Amygdala (tissue), 56 donors: ENCODE results near the gene MRPL12.
"Not testable (repeated sequence)": the region's sequence is repeated elsewhere in the genome, so short reads cannot be mapped to it uniquely, and the experiment has no call there.

Experiments
- DNase-seq, 56 donors: peaks; one replicate each; lab custom pipeline; 2025; lab: John Stamatoyannopoulos, UW

Gene MRPL12

GRCh38 chr17:81735264-81736102 is 32.3 kb downstream of the MRPL12 start:
- peak in 1 of 56 donors; percentile 9 for DNase-seq

- DNase-seq: no peak
Measured at GRCh38 chr17:81737947-81738800, 35.0 kb downstream of the MRPL12 start.

DNA sequence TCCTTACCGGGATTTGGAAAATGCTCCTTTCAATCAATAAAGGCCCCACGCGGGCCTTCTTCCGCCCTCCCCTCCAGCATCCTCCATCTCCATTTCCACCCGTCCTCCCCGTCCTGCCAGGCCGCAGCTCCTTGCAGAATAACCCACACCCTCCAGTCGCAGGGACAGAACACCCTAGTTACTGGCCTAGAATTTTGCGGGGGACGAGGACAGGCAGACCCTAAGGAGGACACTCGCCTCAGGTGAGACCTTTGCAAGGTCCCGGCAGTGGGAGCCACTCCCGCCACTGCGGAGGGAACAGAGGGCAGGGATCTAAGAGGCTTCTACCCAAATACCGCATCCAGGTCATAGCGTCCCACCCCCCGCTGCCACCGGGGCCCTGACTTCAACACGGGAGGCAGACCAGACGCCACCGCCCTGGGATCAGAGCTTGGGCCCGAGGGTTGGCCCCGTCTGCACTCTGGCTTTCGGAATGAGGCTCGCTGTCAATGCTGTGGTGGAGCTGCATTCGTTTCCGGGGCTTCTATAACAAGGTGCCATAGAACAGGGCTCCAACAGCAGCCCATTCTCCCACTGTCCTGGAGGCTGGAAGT is 35.7 kb downstream of the MRPL12 start:
- DNase-seq: no peak

DNA sequence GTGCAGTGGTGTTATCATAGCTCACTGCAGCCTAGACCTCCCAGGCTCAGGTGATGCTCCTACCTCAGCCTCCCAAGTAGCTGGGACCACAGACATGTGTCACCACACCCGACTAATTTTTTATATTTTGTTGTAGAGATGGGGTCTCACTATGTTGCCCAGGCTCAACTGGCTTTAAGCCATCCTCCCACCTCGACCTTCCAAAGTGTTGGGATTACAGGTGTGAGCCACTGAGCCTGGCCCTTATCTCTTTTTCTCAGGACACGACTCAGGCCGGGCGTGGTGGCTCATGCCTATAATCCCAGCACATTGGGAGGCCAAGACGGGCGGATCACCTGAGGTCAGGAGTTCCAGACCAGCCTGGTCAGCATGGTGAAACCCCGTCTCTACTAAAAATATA is 36.4 kb downstream of the MRPL12 start:
- not testable (repeated sequence) for DNase-seq

GRCh38 chr17:81740395-81740961 is 37.3 kb downstream of the MRPL12 start:
- no peak for DNase-seq

DNA sequence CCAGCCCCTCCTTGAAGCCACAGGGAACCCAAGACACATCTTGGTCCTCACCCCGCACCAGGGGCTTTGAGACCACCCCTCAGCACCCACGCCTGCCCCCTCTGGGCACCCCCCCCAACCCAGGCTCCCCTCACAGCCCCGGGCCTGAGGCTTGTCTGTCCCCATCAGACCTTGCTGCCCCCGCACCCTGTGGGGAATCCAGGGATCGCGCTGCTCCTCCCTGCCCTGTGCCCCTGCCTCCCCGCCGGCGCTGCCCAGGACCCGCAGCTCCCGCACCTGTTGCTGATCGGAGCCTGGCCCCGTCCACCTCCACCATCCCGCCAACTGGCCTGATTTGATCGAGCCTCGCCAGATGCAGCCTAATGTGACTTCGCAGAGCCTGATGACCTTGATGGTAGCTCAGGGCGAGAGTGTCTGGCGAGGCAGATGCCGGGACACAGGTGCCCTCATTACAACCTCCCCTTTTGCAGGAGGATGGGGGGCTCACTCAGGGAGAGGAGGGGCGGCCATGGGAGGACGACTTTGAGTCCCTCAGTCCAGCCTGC is 38.0 kb downstream of the MRPL12 start:
- no peak for DNase-seq

DNA sequence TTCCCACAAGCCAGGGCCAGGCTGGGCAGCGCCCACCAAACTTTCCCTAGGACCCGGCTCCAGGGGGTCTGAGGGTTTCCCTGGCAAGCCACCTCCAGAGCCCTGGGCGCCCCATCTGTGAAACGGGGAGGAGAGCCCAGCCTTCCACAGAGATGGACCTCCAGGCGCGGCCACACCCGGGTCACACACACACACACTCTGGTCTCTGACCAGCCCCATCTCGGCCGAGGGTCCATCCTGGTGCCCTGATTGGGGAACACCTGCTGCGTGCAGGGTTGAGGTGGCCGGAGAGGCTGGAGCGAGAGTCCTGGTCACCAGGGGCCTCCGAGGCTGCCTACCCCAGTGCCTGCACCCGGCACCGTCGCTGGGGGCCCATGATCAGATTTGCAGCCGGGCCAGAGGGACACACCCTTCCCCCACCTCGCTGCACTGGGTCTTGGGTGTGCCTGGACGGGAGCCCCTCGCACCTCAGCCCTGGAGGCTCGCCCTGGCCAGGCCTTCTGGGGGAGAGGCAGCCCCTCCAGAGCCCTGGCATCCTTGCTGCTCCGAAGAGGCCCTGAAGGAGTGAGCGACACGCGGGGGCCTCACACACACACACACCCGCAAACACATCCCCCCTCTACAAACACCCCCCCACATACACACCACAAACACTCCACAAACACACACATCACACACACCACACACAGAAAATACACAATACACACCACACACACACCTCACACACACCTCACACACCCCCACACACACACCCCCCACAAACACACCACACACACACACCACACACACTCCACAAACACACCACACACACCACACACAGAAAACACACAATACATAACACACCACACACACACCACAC is 38.7 kb downstream of the MRPL12 start:
- DNase-seq: no peak
